AG09309 (cell line): Measurements from ENCODE around the gene HSF4.

Experiments
- DNase-seq: peaks from one replicate; pipeline ENCODE4 v3.0.0-alpha.2; 2010; ENCODE audit warnings: low read depth
- H3K4me3 ChIP-seq: 2 replicates; pipeline ENCODE4 v1.5.1; 2011; ENCODE audit warnings: mild to moderate bottlenecking, low read depth, low read length, moderate library complexity; ENCODE audit not compliant: control insufficient read depth
- CTCF ChIP-seq: IDR thresholded peaks from 2 replicates; pipeline ENCODE4 v1.5.1; 2011; ENCODE audit warnings: mild to moderate bottlenecking, low read depth, low read length, inconsistent platforms; ENCODE audit not compliant: insufficient read depth, control insufficient read depth; ENCODE audit errors: missing control alignments

HSF4 gene

GRCh38 chr16:67150047-67150832, 14.3 kb upstream of the HSF4 start:
- TF ChIP-seq CTCF: no peak
- DNase-seq: no peak
- peak overlapping the region; percentile 64 for H3K4me3 ChIP-seq

GRCh38 chr16:67150833-67151396, 13.6 kb upstream of the HSF4 start, which contains the start of gene B3GNT9:
TSS of gene B3GNT9 (minus strand) at chr16:67150998. CDS start at chr16:67150485, 513 bp downstream.
- DNase-seq: no peak
- peak within 1 kb of the TSS; percentile 64 for H3K4me3 ChIP-seq
- TF ChIP-seq CTCF: no peak

- TF ChIP-seq CTCF: peak; percentile 6
- H3K4me3 ChIP-seq: peak overlapping the region; percentile 64
- DNase-seq: no peak
These were observed 13.0 kb upstream of the HSF4 start for GRCh38 chr16:67151431-67152097.

- no peak for DNase-seq
- H3K4me3 ChIP-seq: peak overlapping the region; percentile 17
- TF ChIP-seq CTCF: no peak
These were observed 9.8 kb upstream of the HSF4 start for GRCh38 chr16:67154578-67155294.

- peak; percentile 63 for TF ChIP-seq CTCF
- DNase-seq: no peak
- peak overlapping the region; percentile 17 for H3K4me3 ChIP-seq
These were observed 9.0 kb upstream of the HSF4 start for GRCh38 chr16:67155295-67156142.
